H9 (cell line): ENCODE measurements around the gene C1orf141. TPM values are rescaled to one million over a fixed set of nuclear protein-coding genes. Genes with fewer than 3 reads are reported as not detected.

Experiments
- DNase-seq: peaks from one replicate; pipeline ENCODE4 v3.0.0-alpha.2; 2017
- H2AFZ ChIP-seq: one replicate; pipeline ENCODE4 v1.6.1; 2013; ENCODE audit warnings: mild to moderate bottlenecking, low read length, control low read depth, moderate library complexity
- H2AK5ac ChIP-seq: 2 replicates; pipeline ENCODE4 v1.6.1; 2013; ENCODE audit warnings: low read length, control low read depth, mixed read lengths; ENCODE audit not compliant: insufficient read length
- H2BK120ac ChIP-seq: one replicate; pipeline ENCODE4 v1.6.1; 2013; ENCODE audit warnings: low read depth, mild to moderate bottlenecking, low read length, control low read depth, inconsistent platforms; ENCODE audit not compliant: poor library complexity, severe bottlenecking
- H2BK12ac ChIP-seq: 2 replicates; pipeline ENCODE4 v1.6.1; 2013; ENCODE audit warnings: low read length, control low read depth, mixed read lengths, low read depth; ENCODE audit not compliant: insufficient read length
- H2BK15ac ChIP-seq: 2 replicates; pipeline ENCODE4 v1.6.1; 2013; ENCODE audit warnings: low read depth, low read length, control low read depth
- H2BK20ac ChIP-seq: one replicate; pipeline ENCODE4 v1.6.1; 2013; ENCODE audit warnings: low read depth, mild to moderate bottlenecking, low read length, control low read depth, inconsistent platforms; ENCODE audit not compliant: poor library complexity, severe bottlenecking
- H2BK5ac ChIP-seq: 2 replicates; pipeline ENCODE4 v1.6.1; 2013; ENCODE audit warnings: low read length, control low read depth, mixed read lengths; ENCODE audit not compliant: insufficient read length
- H3K14ac ChIP-seq: 2 replicates; pipeline ENCODE4 v1.6.1; 2013; ENCODE audit warnings: low read length, control low read depth; ENCODE audit not compliant: insufficient read depth
- H3K18ac ChIP-seq: 2 replicates; pipeline ENCODE4 v1.6.1; 2013; ENCODE audit warnings: low read depth, mild to moderate bottlenecking, mixed read lengths, low read length, control low read depth; ENCODE audit not compliant: insufficient read length
- H3K23ac ChIP-seq: 2 replicates; pipeline ENCODE4 v1.6.1; 2013; ENCODE audit warnings: low read length, control low read depth, mixed read lengths, low read depth; ENCODE audit not compliant: insufficient read length
- H3K23me2 ChIP-seq: 2 replicates; pipeline ENCODE4 v1.6.1; 2013; ENCODE audit warnings: low read depth, mild to moderate bottlenecking, mixed read lengths, low read length, control low read depth; ENCODE audit not compliant: insufficient read length, poor library complexity, severe bottlenecking
- H3K27ac ChIP-seq: 2 replicates; pipeline ENCODE4 v1.5.1; 2013; ENCODE audit warnings: low read length, control low read depth, mixed read lengths, low read depth; ENCODE audit not compliant: insufficient read length
- H3K27me3 ChIP-seq: 2 replicates; pipeline ENCODE4 v1.6.1; 2013; ENCODE audit warnings: low read length, control low read depth, inconsistent platforms; ENCODE audit not compliant: insufficient read depth
- H3K4ac ChIP-seq: 2 replicates; pipeline ENCODE4 v1.6.1; 2013; ENCODE audit warnings: low read depth, mild to moderate bottlenecking, control low read depth, inconsistent platforms, low read length, moderate library complexity
- H3K4me1 ChIP-seq: 2 replicates; pipeline ENCODE4 v1.6.1; 2013; ENCODE audit warnings: low read length, control low read depth, inconsistent platforms; ENCODE audit not compliant: insufficient read depth
- H3K4me2 ChIP-seq: 2 replicates; pipeline ENCODE4 v1.6.1; 2013; ENCODE audit warnings: low read length, control low read depth, mixed read lengths; ENCODE audit not compliant: insufficient read length, insufficient read depth
- H3K56ac ChIP-seq: 2 replicates; pipeline ENCODE4 v1.6.1; 2013; ENCODE audit warnings: low read depth, mild to moderate bottlenecking, mixed read lengths, low read length, control low read depth; ENCODE audit not compliant: insufficient read length
- H3K79me1 ChIP-seq: 2 replicates; pipeline ENCODE4 v1.6.1; 2013; ENCODE audit warnings: low read depth, mild to moderate bottlenecking, moderate library complexity, low read length, control low read depth, inconsistent platforms; ENCODE audit not compliant: insufficient read depth, poor library complexity, severe bottlenecking
- H3K79me2 ChIP-seq: 2 replicates; pipeline ENCODE4 v1.6.1; 2013; ENCODE audit warnings: low read length, control low read depth, inconsistent platforms; ENCODE audit not compliant: insufficient read depth
- H3K9ac ChIP-seq: 2 replicates; pipeline ENCODE4 v1.6.1; 2013; ENCODE audit warnings: low read length, control low read depth, mixed read lengths; ENCODE audit not compliant: insufficient read length; ENCODE audit errors: extremely low read depth
- H3K9me3 ChIP-seq: one replicate; pipeline ENCODE4 v1.6.1; 2013; ENCODE audit warnings: low read depth, low read length, inconsistent platforms; ENCODE audit not compliant: control insufficient read depth
- H3T11ph ChIP-seq: one replicate; pipeline ENCODE4 v1.6.1; 2013; ENCODE audit warnings: mild to moderate bottlenecking, low read length, control low read depth, inconsistent platforms
- H4K20me1 ChIP-seq: one replicate; pipeline ENCODE4 v1.6.1; 2013; ENCODE audit not compliant: control insufficient read depth, insufficient read length, insufficient read depth
- H4K5ac ChIP-seq: 2 replicates; pipeline ENCODE4 v1.6.1; 2013; ENCODE audit warnings: low read depth, mild to moderate bottlenecking, mixed read lengths, low read length, control low read depth; ENCODE audit not compliant: insufficient read length
- H4K8ac ChIP-seq: replicated peaks from 2 replicates; pipeline ENCODE4 v1.6.1; 2013; ENCODE audit warnings: low read length, control low read depth, mixed read lengths, low read depth; ENCODE audit not compliant: insufficient read length
- H4K91ac ChIP-seq: 2 replicates; pipeline ENCODE4 v1.6.1; 2013; ENCODE audit warnings: low read depth, mild to moderate bottlenecking, moderate library complexity, mixed read lengths, low read length, control low read depth; ENCODE audit not compliant: insufficient read length
- H3K27ac Mint-ChIP-seq, 3 experiments: 2 replicates in 2 of 3; 3 replicates in 1 of 3; pipeline ENCODE4 v1.8.0; 2020 to 2021; ENCODE audit warnings: mixed read lengths in 3 of 3, mild to moderate bottlenecking in 1 of 3, moderate library complexity in 1 of 3
- H3K27me3 Mint-ChIP-seq: 2 replicates; pipeline ENCODE4 v1.8.0; 2021; ENCODE audit warnings: low read depth, mild to moderate bottlenecking, moderate library complexity, mixed read lengths
- H3K36me3 Mint-ChIP-seq, 3 experiments: 2 replicates in 2 of 3; 3 replicates in 1 of 3; pipeline ENCODE4 v1.8.0; 2020 to 2021; ENCODE audit warnings: low read depth in 3 of 3, mixed read lengths in 3 of 3; ENCODE audit not compliant: insufficient read depth in 1 of 3
- H3K4me1 Mint-ChIP-seq, 2 experiments: 2 replicates each; pipeline ENCODE4 v1.8.0; 2020; ENCODE audit warnings: mixed read lengths in 2 of 2
- H3K4me3 Mint-ChIP-seq, 2 experiments: 2 replicates in 1 of 2; 3 replicates in 1 of 2; pipeline ENCODE4 v1.8.0; 2020 to 2021; ENCODE audit warnings: mild to moderate bottlenecking in 2 of 2, mixed read lengths in 2 of 2, moderate library complexity in 1 of 2
- H3K9me3 Mint-ChIP-seq, 2 experiments: 2 replicates in 1 of 2; 3 replicates in 1 of 2; pipeline ENCODE4 v1.8.0; 2020; ENCODE audit warnings: mild to moderate bottlenecking in 2 of 2, mixed read lengths in 2 of 2, moderate library complexity in 1 of 2
- CTCF ChIP-seq: fragments of 200-600 bp; sonication (generic); conservative IDR thresholded peaks from 3 replicates; pipeline ENCODE4 v1.8.0; 2021; ENCODE audit warnings: antibody characterized with exemption, mild to moderate bottlenecking
- WGBS: extraction: QIAGEN DNeasy Blood & Tissue Kit; methylation state at CpG from one replicate; pipeline ENCODE4 v1.1.7; 2013; ENCODE audit warnings: missing lambda C conversion rate, low lambda C conversion rate, mixed read lengths; ENCODE audit not compliant: insufficient read length; ENCODE audit errors: extremely low coverage; 5-methylcytosine and 5-hydroxymethylcytosine counted together
- total RNA-seq: library from RNA; stranded (reverse); gene quantifications from 2 replicates; pipeline ENCODE4 v1.2.1, GENCODE V29; 2021

C1orf141 gene
- total RNA-seq, 1 experiment from 2014 or later, result not detected

- Histone ChIP-seq H3K79me2 (no peaks in the 10 kb centered on the region), H3K23ac (no peak overlapping the region), H3K4me1 (no peaks in the 10 kb centered on the region), H3K4me2 (no peak overlapping the region), H4K91ac (no peak overlapping the region), H4K20me1 (no peaks in the 10 kb centered on the region), H3K27ac (no peak overlapping the region), H3K4ac (no peak overlapping the region), H3K14ac (no peak overlapping the region), H3K9ac (no peak overlapping the region), H2BK120ac (no peak overlapping the region), H3K23me2 (no peaks in the 10 kb centered on the region), H2BK15ac (no peak overlapping the region), H2BK5ac (no peak overlapping the region), H4K8ac (no peak overlapping the region), H3T11ph (no peak overlapping the region), H3K79me1 (no peaks in the 10 kb centered on the region), H3K56ac (no peak overlapping the region), H3K18ac (no peak overlapping the region), H2AK5ac (no peak overlapping the region), H2BK20ac (no peak overlapping the region), H2BK12ac (no peak overlapping the region), H3K9me3 (no peaks in the 10 kb centered on the region), H3K27me3 (no peaks in the 10 kb centered on the region), H2AFZ (no peak overlapping the region), H4K5ac (no peak overlapping the region)
- no peak for DNase-seq
- no CpG with 5 or more reads among the region's 2 CpGs for WGBS
- TF ChIP-seq CTCF, result no peak
- Mint-ChIP-seq H3K27ac (no peak overlapping the region), H3K4me3 (no peak overlapping the region), H3K9me3 (no peaks in the 10 kb centered on the region), H3K27me3 (no peaks in the 10 kb centered on the region; the same call in 1 of the 2 replicates), H3K36me3 (no peaks in the 10 kb centered on the region), H3K4me1 (no peaks in the 10 kb centered on the region)
Observed at GRCh38 chr1:67105508-67105907, 29.3 kb downstream of the C1orf141 start.
